GM23338 (cell line): ENCODE measurements around the gene CD86. TPM values are rescaled to one million over a fixed set of nuclear protein-coding genes. Genes with fewer than 3 reads are reported as not detected.

Experiments used
- ATAC-seq: fragments of 200-7000 bp; cut with Tn5 transposase; 3 replicates; pipeline ENCODE4 v1.9.1; 2020
- DNase-seq: peaks from one replicate; pipeline ENCODE4 v3.0.0-alpha.2; 2015; ENCODE audit warnings: low spot score
- H2AFZ ChIP-seq: fragments of 200-600 bp; sonication (generic); 2 replicates; pipeline ENCODE4 v1.8.0; 2016; ENCODE audit warnings: antibody characterized with exemption, mild to moderate bottlenecking, moderate library complexity
- H3F3A ChIP-seq: fragments of 200-600 bp; sonication (generic); replicated peaks from 2 replicates; pipeline ENCODE4 v1.8.0; 2017; ENCODE audit warnings: antibody characterized with exemption, mixed run types, low read depth
- H3K27ac ChIP-seq: fragments of 200-600 bp; sonication (generic); 2 replicates; pipeline ENCODE4 v1.6.1; 2016; ENCODE audit warnings: low read depth
- H3K27me3 ChIP-seq: fragments of 200-600 bp; sonication (generic); 2 replicates; pipeline ENCODE4 v1.8.0; 2016; ENCODE audit warnings: mild to moderate bottlenecking, mixed run types, moderate library complexity; ENCODE audit not compliant: insufficient read depth
- H3K36me3 ChIP-seq: fragments of 200-600 bp; sonication (generic); 2 replicates; pipeline ENCODE4 v1.8.0; 2016; ENCODE audit warnings: mild to moderate bottlenecking; ENCODE audit not compliant: insufficient read depth
- H3K4me1 ChIP-seq: fragments of 200-600 bp; sonication (generic); 2 replicates; pipeline ENCODE4 v1.8.0; 2016; ENCODE audit warnings: mild to moderate bottlenecking, moderate library complexity; ENCODE audit not compliant: insufficient read depth
- H3K4me2 ChIP-seq: fragments of 200-600 bp; sonication (generic); 2 replicates; pipeline ENCODE4 v1.7.1; 2017; ENCODE audit warnings: mixed run types
- H3K4me3 ChIP-seq: fragments of 200-600 bp; sonication (generic); 2 replicates; pipeline ENCODE4 v1.6.1; 2016; ENCODE audit warnings: mixed run types
- H3K79me2 ChIP-seq: fragments of 200-600 bp; sonication (generic); replicated peaks from 2 replicates; pipeline ENCODE4 v1.8.0; 2017; ENCODE audit warnings: mild to moderate bottlenecking; ENCODE audit not compliant: insufficient read depth
- H3K9me2 ChIP-seq: fragments of 200-600 bp; sonication (generic); 2 replicates; pipeline ENCODE4 v1.8.0; 2017; ENCODE audit not compliant: insufficient read depth
- H4K20me1 ChIP-seq: fragments of 200-600 bp; sonication (generic); replicated peaks from 2 replicates; pipeline ENCODE4 v1.8.0; 2017; ENCODE audit warnings: mild to moderate bottlenecking; ENCODE audit not compliant: insufficient read depth
- H3K27ac Mint-ChIP-seq: 2 replicates; pipeline ENCODE4 v1.8.0; 2020; ENCODE audit warnings: inconsistent platforms, mild to moderate bottlenecking, moderate library complexity, mixed read lengths
- H3K27me3 Mint-ChIP-seq: 3 replicates; pipeline ENCODE4 v1.8.0; 2022; ENCODE audit warnings: low read depth, mild to moderate bottlenecking, moderate library complexity, mixed read lengths, inconsistent platforms; ENCODE audit not compliant: insufficient read depth, poor library complexity
- H3K36me3 Mint-ChIP-seq: 3 replicates; pipeline ENCODE4 v1.8.0; 2021; ENCODE audit warnings: low read depth, mild to moderate bottlenecking, inconsistent platforms, moderate library complexity, mixed read lengths
- H3K4me1 Mint-ChIP-seq: 3 replicates; pipeline ENCODE4 v1.8.0; 2020; ENCODE audit warnings: mild to moderate bottlenecking, inconsistent platforms, mixed read lengths
- H3K4me3 Mint-ChIP-seq: 3 replicates; pipeline ENCODE4 v1.8.0; 2021; ENCODE audit warnings: moderate library complexity, mild to moderate bottlenecking, inconsistent platforms, mixed read lengths
- H3K9me3 Mint-ChIP-seq: 3 replicates; pipeline ENCODE4 v1.8.0; 2020; ENCODE audit warnings: moderate library complexity, mild to moderate bottlenecking, inconsistent platforms, mixed read lengths
- CREB1 ChIP-seq: fragments of 250-450 bp; sonication (Bioruptor Pico); IDR thresholded peaks from 2 replicates; pipeline ENCODE4 v1.5.0; 2020; ENCODE audit warnings: low read depth, mild to moderate bottlenecking, moderate library complexity
- ETS1 ChIP-seq: IDR thresholded peaks from 2 replicates; pipeline ENCODE4 v1.6.1; 2016; ENCODE audit warnings: antibody characterized with exemption
- EZH2 ChIP-seq: fragments of 200-600 bp; sonication (generic); IDR thresholded peaks from one replicate; pipeline ENCODE4 v1.8.0; 2017; ENCODE audit warnings: antibody characterized with exemption, mild to moderate bottlenecking, low read depth; ENCODE audit not compliant: unreplicated experiment
- EZH2phosphoT487 ChIP-seq: fragments of 200-600 bp; sonication (generic); IDR thresholded peaks from one replicate; pipeline ENCODE4 v1.8.1; 2018; ENCODE audit warnings: antibody characterized with exemption; ENCODE audit not compliant: unreplicated experiment
- JUNB ChIP-seq: IDR thresholded peaks from one replicate; pipeline ENCODE4 v1.6.1; 2016; ENCODE audit warnings: antibody characterized with exemption; ENCODE audit not compliant: unreplicated experiment
- NANOG ChIP-seq: IDR thresholded peaks from 2 replicates; pipeline ENCODE4 v1.6.1; 2016; ENCODE audit warnings: antibody characterized with exemption, borderline replicate concordance
- POLR2AphosphoS5 ChIP-seq: IDR thresholded peaks from 2 replicates; pipeline ENCODE4 v1.6.1; 2016; ENCODE audit warnings: antibody characterized with exemption, low read depth
- STAT1 ChIP-seq: IDR thresholded peaks from one replicate; pipeline ENCODE4 v1.6.1; 2016; ENCODE audit warnings: antibody characterized with exemption; ENCODE audit not compliant: unreplicated experiment
- ZNF114 ChIP-seq: fragments of 250-450 bp; sonication (Bioruptor Pico); IDR thresholded peaks from 2 replicates; pipeline ENCODE4 v1.5.0; 2020; ENCODE audit warnings: mild to moderate bottlenecking, moderate library complexity
- ZNF331 ChIP-seq: fragments of 250-450 bp; sonication (Bioruptor Pico); IDR thresholded peaks from 2 replicates; pipeline ENCODE4 v1.5.0; 2020; ENCODE audit warnings: low read depth, mild to moderate bottlenecking, moderate library complexity
- ZNF462 ChIP-seq: fragments of 250-450 bp; sonication (Bioruptor Pico); IDR thresholded peaks from 2 replicates; pipeline ENCODE4 v1.5.0; 2020; ENCODE audit warnings: mild to moderate bottlenecking, moderate library complexity
- long read RNA-seq: library from polyadenylated mRNA; unstranded; transcript quantifications from one replicate; pipeline ENCODE4 v2.0.0, GENCODE V29; 2020; ENCODE audit not compliant: unreplicated experiment
- polyA plus RNA-seq: library from polyadenylated mRNA; unstranded; fragments of >200 nt; fragmentation: Nextera tagmentation; extraction: Ambion mirVana; gene quantifications from 2 replicates; pipeline ENCODE4 v1.2.1, GENCODE V29; 2016
- total RNA-seq: library from RNA; depleted of rRNA; stranded (reverse); fragments of >200 nt; shearing (Covaris generic); gene quantifications from 2 replicates; pipeline ENCODE4 v1.2.3, GENCODE V29; 2014; rRNA removed
- TF ChIP-seq, protein P1 (sequence below), 2 experiments: fragments of 200-600 bp in 1 of 2; sonication (generic) in 1 of 2; conservative IDR thresholded peaks; 2 replicates each; pipeline versions ENCODE4 v1.5.1 to v1.6.1; 2016 to 2017; ENCODE audit warnings: antibody characterized with exemption in 2 of 2, low read depth in 2 of 2, mild to moderate bottlenecking in 2 of 2, moderate library complexity in 1 of 2
- TF ChIP-seq, protein P2 (sequence below): IDR thresholded peaks from one replicate; pipeline ENCODE4 v1.6.1; 2018; ENCODE audit warnings: antibody characterized with exemption; ENCODE audit not compliant: unreplicated experiment

CD86 gene
- total RNA-seq = 0.97 TPM in 1 of 2 replicates, not detected in the other
- not detected in 2 replicates for polyA plus RNA-seq
- long read RNA-seq = 0 reads

DNA sequence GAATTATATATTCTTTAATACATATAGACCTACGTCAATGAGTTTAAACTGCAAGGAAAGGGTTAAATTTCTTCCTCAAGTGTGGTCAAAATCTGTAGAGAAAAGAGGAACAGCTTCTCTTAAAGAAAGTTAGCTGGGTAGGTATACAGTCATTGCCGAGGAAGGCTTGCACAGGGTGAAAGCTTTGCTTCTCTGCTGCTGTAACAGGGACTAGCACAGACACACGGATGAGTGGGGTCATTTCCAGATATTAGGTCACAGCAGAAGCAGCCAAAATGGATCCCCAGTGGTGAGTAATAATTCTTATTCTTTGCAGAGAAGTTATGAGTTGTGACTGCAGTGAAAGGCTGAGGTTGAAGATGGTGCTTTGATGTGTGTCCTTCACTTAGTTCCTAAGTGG, at the start of gene CD86:
TSS of gene CD86 (plus strand) at position 148 of the 400 bp plus-strand sequence. CDS start at position 276, 128 bp downstream.
- H3K79me2 ChIP-seq = no peaks in the 10 kb centered on the region
- H3K4me1 ChIP-seq = peaks cover 9% of the 10 kb centered on the region; the same call in 1 of the 2 replicates
- H2AFZ ChIP-seq = peak within 1 kb of the TSS; percentile 61; the same call in 1 of the 2 replicates
- H3K4me3 ChIP-seq = no peak within 1 kb of the TSS
- no peaks in the 10 kb centered on the region for H3K36me3 ChIP-seq
- H3K9me2 ChIP-seq = peaks cover 3% of the 10 kb centered on the region; the same call in 1 of the 2 replicates
- Mint-ChIP-seq H3K4me3 (no peak within 1 kb of the TSS), H3K36me3 (no peaks in the 10 kb centered on the region), H3K27ac (no peak within 1 kb of the TSS), H3K9me3 (no peaks in the 10 kb centered on the region), H3K4me1 (peaks cover 15% of the 10 kb centered on the region), H3K27me3 (peaks cover 4% of the 10 kb centered on the region)
- no peaks in the 10 kb centered on the region for H3K27me3 ChIP-seq
- no peak for DNase-seq
- no peak; the same call in 2 of the 3 replicates for ATAC-seq
- no peak within 1 kb of the TSS for H3K27ac ChIP-seq
- TF ChIP-seq NANOG = no peak
- no peak for TF ChIP-seq JUNB
- TF ChIP-seq ZNF462 (CRISPR knock-in tag) = no peak
- no peak for TF ChIP-seq STAT1
- TF ChIP-seq, protein P1, sequence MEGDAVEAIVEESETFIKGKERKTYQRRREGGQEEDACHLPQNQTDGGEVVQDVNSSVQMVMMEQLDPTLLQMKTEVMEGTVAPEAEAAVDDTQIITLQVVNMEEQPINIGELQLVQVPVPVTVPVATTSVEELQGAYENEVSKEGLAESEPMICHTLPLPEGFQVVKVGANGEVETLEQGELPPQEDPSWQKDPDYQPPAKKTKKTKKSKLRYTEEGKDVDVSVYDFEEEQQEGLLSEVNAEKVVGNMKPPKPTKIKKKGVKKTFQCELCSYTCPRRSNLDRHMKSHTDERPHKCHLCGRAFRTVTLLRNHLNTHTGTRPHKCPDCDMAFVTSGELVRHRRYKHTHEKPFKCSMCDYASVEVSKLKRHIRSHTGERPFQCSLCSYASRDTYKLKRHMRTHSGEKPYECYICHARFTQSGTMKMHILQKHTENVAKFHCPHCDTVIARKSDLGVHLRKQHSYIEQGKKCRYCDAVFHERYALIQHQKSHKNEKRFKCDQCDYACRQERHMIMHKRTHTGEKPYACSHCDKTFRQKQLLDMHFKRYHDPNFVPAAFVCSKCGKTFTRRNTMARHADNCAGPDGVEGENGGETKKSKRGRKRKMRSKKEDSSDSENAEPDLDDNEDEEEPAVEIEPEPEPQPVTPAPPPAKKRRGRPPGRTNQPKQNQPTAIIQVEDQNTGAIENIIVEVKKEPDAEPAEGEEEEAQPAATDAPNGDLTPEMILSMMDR (conservative IDR thresholded peaks at IDR 0.05; ENCODE audit: low read depth in 2 of 2) = no peak
- TF ChIP-seq CREB1 (CRISPR knock-in tag) = no peak
- TF ChIP-seq EZH2 = no peak
- TF ChIP-seq POLR2AphosphoS5 = no peak
- TF ChIP-seq ETS1 = no peak
- no peak for TF ChIP-seq ZNF114 (CRISPR knock-in tag)
- TF ChIP-seq ZNF331 (CRISPR knock-in tag) = no peak
- no peak for TF ChIP-seq EZH2phosphoT487
- TF ChIP-seq, protein P2, sequence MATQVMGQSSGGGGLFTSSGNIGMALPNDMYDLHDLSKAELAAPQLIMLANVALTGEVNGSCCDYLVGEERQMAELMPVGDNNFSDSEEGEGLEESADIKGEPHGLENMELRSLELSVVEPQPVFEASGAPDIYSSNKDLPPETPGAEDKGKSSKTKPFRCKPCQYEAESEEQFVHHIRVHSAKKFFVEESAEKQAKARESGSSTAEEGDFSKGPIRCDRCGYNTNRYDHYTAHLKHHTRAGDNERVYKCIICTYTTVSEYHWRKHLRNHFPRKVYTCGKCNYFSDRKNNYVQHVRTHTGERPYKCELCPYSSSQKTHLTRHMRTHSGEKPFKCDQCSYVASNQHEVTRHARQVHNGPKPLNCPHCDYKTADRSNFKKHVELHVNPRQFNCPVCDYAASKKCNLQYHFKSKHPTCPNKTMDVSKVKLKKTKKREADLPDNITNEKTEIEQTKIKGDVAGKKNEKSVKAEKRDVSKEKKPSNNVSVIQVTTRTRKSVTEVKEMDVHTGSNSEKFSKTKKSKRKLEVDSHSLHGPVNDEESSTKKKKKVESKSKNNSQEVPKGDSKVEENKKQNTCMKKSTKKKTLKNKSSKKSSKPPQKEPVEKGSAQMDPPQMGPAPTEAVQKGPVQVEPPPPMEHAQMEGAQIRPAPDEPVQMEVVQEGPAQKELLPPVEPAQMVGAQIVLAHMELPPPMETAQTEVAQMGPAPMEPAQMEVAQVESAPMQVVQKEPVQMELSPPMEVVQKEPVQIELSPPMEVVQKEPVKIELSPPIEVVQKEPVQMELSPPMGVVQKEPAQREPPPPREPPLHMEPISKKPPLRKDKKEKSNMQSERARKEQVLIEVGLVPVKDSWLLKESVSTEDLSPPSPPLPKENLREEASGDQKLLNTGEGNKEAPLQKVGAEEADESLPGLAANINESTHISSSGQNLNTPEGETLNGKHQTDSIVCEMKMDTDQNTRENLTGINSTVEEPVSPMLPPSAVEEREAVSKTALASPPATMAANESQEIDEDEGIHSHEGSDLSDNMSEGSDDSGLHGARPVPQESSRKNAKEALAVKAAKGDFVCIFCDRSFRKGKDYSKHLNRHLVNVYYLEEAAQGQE = no peak
- no peaks in the 10 kb centered on the region for H3F3A ChIP-seq
- H3K4me2 ChIP-seq = 0 out of 2 replicates have a peak within 1 kb of the TSS, but pooled peaks have one; percentile 15
- H4K20me1 ChIP-seq = no peaks in the 10 kb centered on the region
